HG03442 (cell line): ENCODE measurements around the gene CCDC50.
A peak's percentile ranks its signal among the peaks of the same experiment; 100 is the strongest.

Source experiments
- ATAC-seq: cut with Tn5 transposase; IDR thresholded peaks from one replicate; pipeline ENCODE4 v1.9.1; 2021; ENCODE audit warnings: mild to moderate bottlenecking, moderate library complexity; ENCODE audit not compliant: unreplicated experiment

The CCDC50 gene

GRCh38 chr3:191376516-191377141, 47.4 kb downstream of the CCDC50 start:
- no peak for ATAC-seq

- no peak for ATAC-seq
These were observed 49.1 kb downstream of the CCDC50 start for GRCh38 chr3:191378142-191378812.

GRCh38 chr3:191379446-191379845, 50.3 kb downstream of the CCDC50 start:
- no peak for ATAC-seq

GRCh38 chr3:191380001-191380400, 50.8 kb downstream of the CCDC50 start:
- ATAC-seq, result no peak

- ATAC-seq, result no peak
These were observed 52.1 kb downstream of the CCDC50 start for GRCh38 chr3:191381303-191381702.

GRCh38 chr3:191382661-191383060, 53.5 kb downstream of the CCDC50 start:
- ATAC-seq, result peak; percentile 61

GRCh38 chr3:191383124-191383523, 53.9 kb downstream of the CCDC50 start:
- no peak for ATAC-seq

- ATAC-seq, result no peak
These were observed 55.9 kb downstream of the CCDC50 start for GRCh38 chr3:191385101-191385500.

GRCh38 chr3:191387441-191388077, 58.4 kb downstream of the CCDC50 start:
- ATAC-seq, result no peak

GRCh38 chr3:191388823-191389222, 59.6 kb downstream of the CCDC50 start:
- ATAC-seq, result no peak

- ATAC-seq, result no peak
These were observed 61.4 kb downstream of the CCDC50 start for GRCh38 chr3:191390580-191390979.

- ATAC-seq, result no peak
These were observed 62.9 kb downstream of the CCDC50 start for GRCh38 chr3:191391861-191392808.

GRCh38 chr3:191393146-191393545, 64.0 kb downstream of the CCDC50 start:
- ATAC-seq, result no peak

GRCh38 chr3:191397771-191398170, 68.6 kb downstream of the CCDC50 start:
- ATAC-seq, result no peak

GRCh38 chr3:191398607-191399006, 69.4 kb downstream of the CCDC50 start:
- no peak for ATAC-seq

GRCh38 chr3:191399918-191400317, 70.7 kb downstream of the CCDC50 start:
- ATAC-seq, result no peak

GRCh38 chr3:191401775-191402357, 72.7 kb downstream of the CCDC50 start:
- no peak for ATAC-seq

GRCh38 chr3:191409791-191410359, 80.7 kb downstream of the CCDC50 start:
- ATAC-seq, result no peak

GRCh38 chr3:191412759-191413158, 83.6 kb downstream of the CCDC50 start:
- no peak for ATAC-seq

- no peak for ATAC-seq
These were observed 85.1 kb downstream of the CCDC50 start for GRCh38 chr3:191414286-191414685.
